ENCODE results near the gene TMEM40. TPM values are rescaled to one million over a fixed set of nuclear protein-coding genes. Genes with fewer than 3 reads are reported as not detected.

TMEM40 gene
- total and polyA plus RNA-seq, 2 donors, result 2.3 to 7.0 TPM

DNA sequence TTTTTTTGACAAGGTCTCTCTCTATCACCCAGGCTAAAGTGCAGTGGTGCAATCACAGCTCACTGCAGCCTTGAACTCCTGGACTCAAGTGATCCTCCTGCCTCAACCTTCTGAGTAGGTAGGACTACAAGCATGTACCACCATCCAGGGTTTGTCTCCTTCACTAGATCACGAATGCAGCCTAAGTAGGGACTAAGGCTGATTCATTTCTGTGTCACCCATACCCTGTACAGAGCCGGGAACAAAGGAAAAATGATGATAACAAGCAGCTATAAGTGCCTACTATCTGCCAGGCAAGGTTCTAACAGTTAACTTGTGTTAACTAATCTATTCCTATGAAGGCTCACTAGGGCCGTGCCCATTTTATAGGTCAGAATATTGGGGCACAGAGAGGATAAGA, 7.0 kb downstream of the TMEM40 start:
- H3K4me3 ChIP-seq (ENCODE audit: low read depth, low read length), result no peak overlapping the region
- H3K36me3 ChIP-seq (ENCODE audit: insufficient read depth), result no peaks in the 10 kb centered on the region
- no peak overlapping the region for H3K27ac ChIP-seq (ENCODE audit: low read depth)
- 44% methylated on average over 3 of the region's 3 CpGs for WGBS
- no peak for DNase-seq (ENCODE audit: extremely low spot score)
- H3K4me1 ChIP-seq (ENCODE audit: insufficient read depth), result no peaks in the 10 kb centered on the region

DNA sequence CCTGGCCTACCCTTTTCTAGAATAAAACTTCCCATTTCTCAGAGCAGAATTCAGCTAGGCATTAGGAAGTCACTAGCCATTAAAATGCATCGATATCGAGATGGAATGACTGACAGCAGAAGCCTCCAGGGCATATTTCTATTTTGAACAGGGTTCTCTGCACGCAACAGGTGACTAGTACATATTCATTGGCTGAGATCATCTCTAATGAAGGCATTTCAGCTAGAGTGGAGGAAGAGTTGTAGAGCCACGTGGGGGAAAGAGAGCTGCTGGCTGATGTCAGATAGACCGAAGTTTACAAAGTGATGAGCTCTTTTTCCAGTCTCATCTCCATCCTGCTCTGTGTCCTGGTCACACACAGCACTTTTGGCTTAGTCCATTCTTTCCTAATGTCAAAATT, 7.5 kb downstream of the TMEM40 start:
- Histone ChIP-seq H3K4me1 (ENCODE audit: insufficient read depth) (no peaks in the 10 kb centered on the region), H3K36me3 (ENCODE audit: insufficient read depth) (no peaks in the 10 kb centered on the region), H3K4me3 (ENCODE audit: low read depth, low read length) (no peak overlapping the region), H3K27ac (ENCODE audit: low read depth) (no peak overlapping the region)
- 86% methylated on average over 5 of the region's 5 CpGs for WGBS
- DNase-seq (ENCODE audit: extremely low spot score), result no peak

DNA sequence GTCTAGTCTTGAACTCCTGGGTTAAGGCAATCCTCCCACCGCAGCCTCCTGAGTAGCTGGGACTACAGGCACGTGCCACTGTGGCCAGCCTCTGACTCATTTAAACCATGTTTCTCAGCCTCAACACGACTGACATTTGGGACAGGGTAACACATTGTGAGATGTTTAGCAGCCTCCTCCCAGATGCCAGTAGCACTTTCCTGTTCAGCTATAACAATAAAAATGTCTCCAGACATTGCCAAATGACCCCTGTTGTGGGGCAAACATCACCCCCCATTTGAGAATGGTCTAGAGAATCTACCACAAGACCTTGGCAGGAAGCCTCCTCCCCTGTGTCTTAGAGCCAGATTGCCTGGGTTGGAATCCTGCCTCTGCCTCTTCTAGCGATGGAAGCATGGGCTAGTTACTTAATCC, 8.4 kb downstream of the TMEM40 start:
- no peak overlapping the region for H3K4me3 ChIP-seq (ENCODE audit: low read depth, low read length)
- H3K27ac ChIP-seq (ENCODE audit: low read depth), result no peak overlapping the region
- DNase-seq (ENCODE audit: extremely low spot score), result no peak
- H3K36me3 ChIP-seq (ENCODE audit: insufficient read depth), result no peaks in the 10 kb centered on the region
- no peaks in the 10 kb centered on the region for H3K4me1 ChIP-seq (ENCODE audit: insufficient read depth)
- 68% methylated on average over 4 of the region's 4 CpGs for WGBS

DNA sequence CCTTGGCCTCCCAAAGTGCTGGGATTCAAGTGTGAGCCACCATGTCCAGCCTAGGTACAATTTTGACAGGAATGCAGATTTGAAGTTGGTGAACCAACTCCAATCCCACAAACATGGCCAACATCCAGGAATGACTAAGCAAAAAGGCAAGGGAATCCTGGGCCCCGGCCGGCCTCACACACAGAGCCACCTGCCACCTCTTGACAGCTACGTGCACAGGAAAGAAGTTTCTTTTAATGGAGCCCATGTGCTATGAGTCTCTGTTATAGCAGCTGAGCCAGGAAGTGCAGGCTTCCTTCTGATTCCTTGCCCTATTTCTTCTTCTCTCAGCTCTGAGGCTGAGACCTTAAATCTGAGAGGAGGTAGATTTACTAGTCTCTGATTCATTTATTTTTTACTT, 8.8 kb downstream of the TMEM40 start:
- no peaks in the 10 kb centered on the region for H3K4me1 ChIP-seq (ENCODE audit: insufficient read depth)
- no peaks in the 10 kb centered on the region for H3K36me3 ChIP-seq (ENCODE audit: insufficient read depth)
- no peak for DNase-seq (ENCODE audit: extremely low spot score)
- H3K4me3 ChIP-seq (ENCODE audit: low read depth, low read length), result no peak overlapping the region
- 11% methylated on average over 3 of the region's 3 CpGs for WGBS
- no peak overlapping the region for H3K27ac ChIP-seq (ENCODE audit: low read depth)

DNA sequence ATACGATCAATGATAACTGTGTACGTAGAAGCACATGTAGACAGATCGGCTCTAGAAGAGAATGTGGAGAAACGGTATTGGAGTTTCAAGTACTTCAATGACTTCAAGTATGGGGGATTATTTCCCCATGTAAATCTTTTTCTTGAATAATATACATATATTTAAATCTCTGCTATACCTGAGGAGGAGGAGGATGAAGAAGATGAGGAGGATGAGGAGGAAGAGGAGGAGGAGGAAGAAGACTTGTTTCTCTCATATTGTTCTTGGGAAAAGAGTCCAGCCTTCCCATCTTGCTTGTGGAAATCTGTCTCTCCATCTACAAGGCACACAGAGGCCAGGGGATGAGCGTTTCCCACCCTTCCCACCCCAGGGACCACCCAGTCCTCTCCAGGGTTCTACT, 10.6 kb downstream of the TMEM40 start:
- no peak for DNase-seq (ENCODE audit: extremely low spot score)
- WGBS, result 95% methylated on average over 5 of the region's 5 CpGs

DNA sequence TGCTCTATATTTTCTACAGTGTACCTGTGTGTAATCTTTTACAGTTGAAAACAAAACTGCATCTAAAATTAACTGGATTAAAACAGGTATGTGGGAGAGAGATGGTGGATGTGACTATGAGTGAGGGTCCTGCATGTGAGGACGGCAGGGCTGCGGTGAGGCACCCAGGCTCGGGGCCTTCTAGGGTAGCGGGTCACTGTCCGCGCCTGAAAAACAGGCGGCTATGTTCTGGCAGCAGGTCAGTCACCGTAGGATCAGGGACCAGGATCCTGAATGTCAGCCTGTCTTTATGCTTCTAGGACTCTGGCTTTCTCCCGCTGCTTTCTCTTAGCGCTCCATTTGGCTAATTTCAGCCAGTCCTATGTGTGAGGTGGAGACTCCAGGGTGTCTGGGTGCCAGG, 12.6 kb downstream of the TMEM40 start:
- Histone ChIP-seq H3K27ac (ENCODE audit: low read depth) (no peak overlapping the region), H3K36me3 (ENCODE audit: insufficient read depth) (no peaks in the 10 kb centered on the region), H3K4me3 (ENCODE audit: low read depth, low read length) (no peak overlapping the region), H3K4me1 (ENCODE audit: insufficient read depth) (no peaks in the 10 kb centered on the region)
- DNase-seq (ENCODE audit: extremely low spot score), result no peak
- 79% methylated on average over 10 of the region's 10 CpGs for WGBS

More for the DNA sequence above, 10.6 kb downstream of the TMEM40 start:
- no peak overlapping the region for H3K27ac ChIP-seq (ENCODE audit: low read depth)
- H3K4me1 ChIP-seq (ENCODE audit: insufficient read depth), result no peaks in the 10 kb centered on the region
- no peak overlapping the region for H3K4me3 ChIP-seq (ENCODE audit: low read depth, low read length)
- no peaks in the 10 kb centered on the region for H3K36me3 ChIP-seq (ENCODE audit: insufficient read depth)

DNA sequence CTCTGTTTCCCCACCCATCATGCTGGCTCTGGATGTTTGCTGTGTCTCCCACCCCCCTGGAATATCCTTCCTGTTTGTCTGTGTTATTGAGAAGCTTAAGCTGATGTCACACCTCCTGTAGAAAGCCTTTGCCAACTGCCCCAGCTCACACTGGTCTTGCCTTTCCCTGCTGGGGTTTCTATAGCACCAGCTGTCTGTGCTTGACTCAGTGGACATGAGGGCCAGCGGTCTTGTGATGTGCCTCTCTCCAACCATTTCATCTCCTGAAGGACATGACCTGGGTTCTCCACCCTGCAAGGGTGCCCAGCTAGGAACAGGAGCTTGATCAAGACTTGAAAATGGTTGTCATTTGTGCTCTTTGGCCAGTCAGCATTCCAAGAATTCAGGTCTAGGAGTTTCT, 14.7 kb downstream of the TMEM40 start:
- Histone ChIP-seq H3K27ac (ENCODE audit: low read depth) (no peak overlapping the region), H3K4me1 (ENCODE audit: insufficient read depth) (no peaks in the 10 kb centered on the region), H3K36me3 (ENCODE audit: insufficient read depth) (no peaks in the 10 kb centered on the region), H3K4me3 (ENCODE audit: low read depth, low read length) (no peak overlapping the region)
- no peak for DNase-seq (ENCODE audit: extremely low spot score)
- WGBS, result 96% methylated on average over 1 of the region's 1 CpG

DNA sequence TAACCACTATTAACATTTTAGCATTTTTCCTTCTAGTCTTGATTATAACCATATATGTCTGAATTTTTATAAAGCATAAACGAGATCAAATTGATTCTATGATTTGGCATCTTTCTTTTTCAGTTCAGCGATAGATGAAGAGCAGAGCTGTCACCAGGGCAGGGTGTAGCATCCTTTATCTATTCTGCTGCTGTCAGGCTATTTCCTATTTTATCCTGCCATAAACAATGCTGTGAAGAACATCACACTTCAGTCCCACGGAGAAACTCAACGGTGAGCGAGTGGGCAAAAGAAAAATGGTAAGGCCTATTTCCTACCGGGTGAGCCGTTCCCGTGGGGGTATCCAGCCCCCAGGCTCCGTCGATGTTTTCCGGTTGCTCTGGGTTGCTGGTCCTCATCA, 15.5 kb downstream of the TMEM40 start:
- H3K4me3 ChIP-seq (ENCODE audit: low read depth, low read length), result no peak overlapping the region
- no peak overlapping the region for H3K27ac ChIP-seq (ENCODE audit: low read depth)
- WGBS, result 76% methylated on average over 11 of the region's 11 CpGs
- DNase-seq (ENCODE audit: extremely low spot score), result no peak
- H3K36me3 ChIP-seq (ENCODE audit: insufficient read depth), result no peaks in the 10 kb centered on the region
- H3K4me1 ChIP-seq (ENCODE audit: insufficient read depth), result no peaks in the 10 kb centered on the region

DNA sequence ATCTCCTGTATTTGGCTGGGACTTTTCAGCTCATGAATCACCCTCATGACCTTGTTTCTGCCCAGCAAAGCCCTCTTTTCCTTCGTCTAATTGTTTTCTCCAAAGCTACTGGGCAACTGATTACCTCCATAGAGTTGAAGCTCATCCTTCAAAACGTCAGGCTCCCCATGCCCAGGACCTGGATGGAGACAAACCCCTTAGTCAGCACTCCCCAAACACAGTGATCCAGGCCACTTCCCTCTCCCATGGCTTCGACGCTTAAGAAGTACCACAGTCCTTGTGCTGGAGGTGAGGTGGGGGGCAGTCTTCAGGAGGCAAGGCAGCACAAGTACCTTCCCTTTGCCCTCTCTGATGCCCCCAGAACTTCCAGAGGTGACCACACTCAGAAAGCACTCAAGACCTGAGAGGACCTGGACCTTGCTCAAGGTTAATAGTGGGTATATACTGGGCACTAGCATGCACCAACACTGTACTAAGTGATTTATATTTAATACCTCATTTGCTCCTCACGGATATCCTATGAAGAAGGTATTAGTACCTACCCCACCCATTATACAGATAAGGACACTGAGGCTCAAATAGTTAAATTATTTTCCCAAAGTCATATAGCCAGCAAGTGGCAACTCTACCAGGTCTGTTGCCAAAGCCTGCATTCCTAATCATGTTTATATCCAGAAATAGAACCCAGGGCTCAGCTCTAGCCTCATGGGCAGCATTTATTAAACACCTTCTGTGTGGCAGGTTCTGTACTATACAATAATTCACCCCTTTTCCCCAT, 16.5 kb downstream of the TMEM40 start:
- Histone ChIP-seq H3K4me3 (ENCODE audit: low read depth, low read length) (no peak overlapping the region), H3K4me1 (ENCODE audit: insufficient read depth) (no peaks in the 10 kb centered on the region), H3K27ac (ENCODE audit: low read depth) (no peak overlapping the region), H3K36me3 (ENCODE audit: insufficient read depth) (no peaks in the 10 kb centered on the region)
- DNase-seq (ENCODE audit: extremely low spot score), result no peak
- 72% methylated on average over 5 of the region's 5 CpGs for WGBS

DNA sequence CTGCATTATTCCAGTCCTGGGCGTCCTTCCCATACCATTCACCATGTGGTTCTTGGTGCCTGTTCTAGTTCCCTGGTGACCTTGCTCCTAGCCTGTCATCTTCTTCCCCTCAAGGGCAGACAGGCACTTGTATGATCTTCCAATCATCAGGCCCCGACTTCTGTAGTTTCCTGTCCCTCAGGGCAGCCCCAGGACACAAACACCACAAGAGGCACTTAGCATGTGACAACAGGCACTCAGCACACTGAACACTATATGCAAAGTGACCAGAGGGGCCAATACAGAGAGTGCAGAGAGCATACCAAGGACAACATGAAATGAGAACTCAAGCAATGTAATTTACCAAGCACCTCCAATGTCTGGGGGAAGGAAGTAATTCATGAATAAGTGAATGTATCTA, 17.9 kb downstream of the TMEM40 start:
- H3K4me1 ChIP-seq (ENCODE audit: insufficient read depth), result no peaks in the 10 kb centered on the region
- no peak for DNase-seq (ENCODE audit: extremely low spot score)
- no peak overlapping the region for H3K27ac ChIP-seq (ENCODE audit: low read depth)
- H3K36me3 ChIP-seq (ENCODE audit: insufficient read depth), result no peaks in the 10 kb centered on the region
- no peak overlapping the region for H3K4me3 ChIP-seq (ENCODE audit: low read depth, low read length)
- WGBS, result 84% methylated on average over 2 of the region's 2 CpGs

DNA sequence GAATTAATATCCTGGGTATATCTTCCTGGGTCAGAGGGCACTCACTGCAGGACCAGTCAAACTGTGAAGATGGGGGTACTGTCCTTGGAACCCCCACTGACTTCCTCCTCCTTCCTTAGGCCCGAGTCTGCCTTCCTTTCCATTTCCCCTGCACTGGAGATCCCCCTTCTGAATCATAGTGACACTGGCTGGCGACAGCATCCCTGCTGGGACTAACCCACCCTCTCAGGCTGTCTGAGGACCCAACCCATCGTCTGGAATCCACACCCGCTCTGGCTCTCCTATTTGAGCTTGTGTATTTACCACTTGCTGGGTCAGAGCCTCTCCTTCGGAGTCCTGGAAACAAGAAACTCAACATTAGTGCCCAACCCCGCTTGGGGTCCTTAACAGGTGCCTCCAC, 21.2 kb downstream of the TMEM40 start:
- no peak for DNase-seq (ENCODE audit: extremely low spot score)
- H3K4me1 ChIP-seq (ENCODE audit: insufficient read depth), result no peaks in the 10 kb centered on the region
- no peak overlapping the region for H3K27ac ChIP-seq (ENCODE audit: low read depth)
- no peaks in the 10 kb centered on the region for H3K36me3 ChIP-seq (ENCODE audit: insufficient read depth)
- H3K4me3 ChIP-seq (ENCODE audit: low read depth, low read length), result no peak overlapping the region
- WGBS, result 67% methylated on average over 6 of the region's 6 CpGs

DNA sequence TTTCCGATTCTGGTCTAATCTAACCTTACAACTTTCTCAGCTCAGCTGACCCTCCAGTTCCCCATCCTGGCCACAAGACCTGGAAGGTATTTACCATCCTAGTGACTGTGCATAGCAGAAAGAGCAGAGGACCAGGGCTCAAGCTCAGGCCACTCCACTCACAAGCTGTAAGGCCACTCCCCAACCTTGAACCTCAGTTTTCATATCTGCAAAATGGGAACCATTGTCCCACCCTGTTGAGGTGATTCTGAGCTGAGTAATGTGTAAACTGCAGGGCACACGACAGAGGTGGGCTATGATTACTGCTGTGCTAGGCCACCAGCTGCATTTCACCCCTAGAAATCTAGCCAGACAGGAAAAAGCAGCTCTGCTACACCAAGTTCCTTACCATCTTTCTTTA, 21.7 kb downstream of the TMEM40 start:
- WGBS, result 76% methylated on average over 2 of the region's 2 CpGs
- Histone ChIP-seq H3K4me1 (ENCODE audit: insufficient read depth) (no peaks in the 10 kb centered on the region), H3K36me3 (ENCODE audit: insufficient read depth) (no peaks in the 10 kb centered on the region), H3K27ac (ENCODE audit: low read depth) (no peak overlapping the region), H3K4me3 (ENCODE audit: low read depth, low read length) (no peak overlapping the region)
- no peak for DNase-seq (ENCODE audit: extremely low spot score)

DNA sequence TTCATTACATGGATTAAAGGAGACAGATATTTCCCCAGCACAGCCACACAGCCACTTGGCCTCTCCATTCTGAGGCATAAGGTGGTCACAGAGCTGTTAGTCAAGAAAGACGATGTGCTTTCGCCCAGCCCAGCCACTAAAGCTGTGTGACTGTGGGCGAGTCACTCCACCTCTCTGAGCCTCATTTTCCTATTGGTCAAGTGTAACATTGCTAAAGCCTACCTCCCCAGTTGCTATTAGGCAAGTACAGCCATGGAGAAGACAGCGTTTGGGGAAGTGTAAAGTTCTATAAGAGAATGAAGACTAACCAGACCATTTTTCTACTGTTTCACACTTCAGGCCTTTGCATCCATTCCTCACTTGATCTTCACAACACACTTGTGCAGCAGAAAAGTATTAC, 24.1 kb downstream of the TMEM40 start:
- 92% methylated on average over 4 of the region's 4 CpGs for WGBS
- Histone ChIP-seq H3K36me3 (ENCODE audit: insufficient read depth) (no peaks in the 10 kb centered on the region), H3K4me3 (ENCODE audit: low read depth, low read length) (no peak overlapping the region), H3K27ac (ENCODE audit: low read depth) (no peak overlapping the region), H3K4me1 (ENCODE audit: insufficient read depth) (no peaks in the 10 kb centered on the region)
- DNase-seq (ENCODE audit: extremely low spot score), result no peak

DNA sequence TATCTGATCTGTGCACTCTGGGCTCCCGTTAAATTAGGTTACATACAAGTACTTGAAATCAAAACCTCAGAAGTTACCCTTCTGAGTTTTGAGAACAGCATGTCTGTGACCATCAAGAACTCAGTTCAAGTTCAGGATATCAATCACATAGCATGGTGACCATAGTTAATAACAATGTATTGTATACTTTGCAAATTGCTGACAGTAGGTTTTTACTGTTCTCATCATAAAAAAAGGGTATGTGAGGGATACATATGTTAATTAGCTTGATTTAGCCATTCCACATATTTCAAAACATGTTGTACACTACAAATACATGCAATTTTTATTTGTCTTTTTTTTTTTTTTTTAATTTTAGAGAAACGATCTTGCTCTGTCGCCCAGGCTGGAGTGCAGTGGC, 25.5 kb downstream of the TMEM40 start:
- 59% methylated on average over 3 of the region's 3 CpGs for WGBS
- DNase-seq (ENCODE audit: extremely low spot score), result no peak
- H3K4me3 ChIP-seq (ENCODE audit: low read depth, low read length), result no peak overlapping the region
- no peaks in the 10 kb centered on the region for H3K36me3 ChIP-seq (ENCODE audit: insufficient read depth)
- H3K27ac ChIP-seq (ENCODE audit: low read depth), result no peak overlapping the region
- no peaks in the 10 kb centered on the region for H3K4me1 ChIP-seq (ENCODE audit: insufficient read depth)

All from urinary bladder (tissue), 4 donors.